Measurements from ENCODE around the gene CDC27.

- no peak for TF ChIP-seq CTCF (conservative IDR thresholded peaks at IDR 0.05; ENCODE audit: low read length)
- no peak for TF ChIP-seq EZH2phosphoT487 (IDR thresholded peaks at IDR 0.05; ENCODE audit: borderline replicate concordance)
These were observed 43.4 kb upstream of the CDC27 start for GRCh38 chr17:47232465-47232864.

Measured in Loucy (cell line).